Measurements from ENCODE around the gene GSTM3. TPM values are rescaled to one million over a fixed set of nuclear protein-coding genes. Genes with fewer than 3 reads are reported as not detected.
"Not testable (repeated sequence)": the region's sequence is repeated elsewhere in the genome, so short reads cannot be mapped to it uniquely, and the experiment has no call there.

Gene GSTM3
- total RNA-seq, 4 donors from 2014 or later = 61.1 to 162 (median 132) TPM

DNA sequence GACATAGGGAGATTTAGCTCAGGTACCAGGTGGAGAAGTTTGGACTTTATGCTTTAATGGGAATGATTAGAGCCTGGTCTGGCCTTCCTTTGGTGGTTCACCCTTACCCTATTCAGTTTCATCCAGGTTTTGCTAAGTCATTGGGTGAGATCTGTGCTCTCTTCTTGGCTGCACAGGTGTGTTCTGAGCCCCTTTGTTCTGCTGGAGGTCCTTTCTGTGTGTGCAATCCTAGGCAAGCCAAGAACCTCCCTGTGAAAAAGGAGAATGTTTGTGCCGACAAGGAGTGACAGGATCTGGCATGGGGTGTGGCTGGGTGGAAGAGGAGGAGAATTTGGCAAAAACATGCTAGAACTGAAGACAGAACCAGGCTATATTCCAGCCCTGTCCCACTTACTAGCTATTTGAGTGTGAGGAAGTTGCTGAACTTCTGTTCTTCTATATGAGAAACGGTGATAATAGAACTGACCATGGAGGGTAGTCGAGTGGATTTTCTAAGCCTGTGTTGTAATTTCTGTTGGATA lies 24.2 kb downstream of the GSTM3 start:
- no peak for DNase-seq
- intact Hi-C loops (cut with DNase I) = no loop called here
- Histone ChIP-seq H3K27me3 (no peaks in the 10 kb centered on the region), H3K4me1 (peaks cover 0 to 3% of the 10 kb centered on the region in 2 donors), H3K36me3 (no peaks in the 10 kb centered on the region), H3K4me3 (replicated peaks in 1 of 3) (no peak overlapping the region), H3K27ac (no peak overlapping the region), H3K9me3 (no peaks in the 10 kb centered on the region)
- TF ChIP-seq, protein P1, sequence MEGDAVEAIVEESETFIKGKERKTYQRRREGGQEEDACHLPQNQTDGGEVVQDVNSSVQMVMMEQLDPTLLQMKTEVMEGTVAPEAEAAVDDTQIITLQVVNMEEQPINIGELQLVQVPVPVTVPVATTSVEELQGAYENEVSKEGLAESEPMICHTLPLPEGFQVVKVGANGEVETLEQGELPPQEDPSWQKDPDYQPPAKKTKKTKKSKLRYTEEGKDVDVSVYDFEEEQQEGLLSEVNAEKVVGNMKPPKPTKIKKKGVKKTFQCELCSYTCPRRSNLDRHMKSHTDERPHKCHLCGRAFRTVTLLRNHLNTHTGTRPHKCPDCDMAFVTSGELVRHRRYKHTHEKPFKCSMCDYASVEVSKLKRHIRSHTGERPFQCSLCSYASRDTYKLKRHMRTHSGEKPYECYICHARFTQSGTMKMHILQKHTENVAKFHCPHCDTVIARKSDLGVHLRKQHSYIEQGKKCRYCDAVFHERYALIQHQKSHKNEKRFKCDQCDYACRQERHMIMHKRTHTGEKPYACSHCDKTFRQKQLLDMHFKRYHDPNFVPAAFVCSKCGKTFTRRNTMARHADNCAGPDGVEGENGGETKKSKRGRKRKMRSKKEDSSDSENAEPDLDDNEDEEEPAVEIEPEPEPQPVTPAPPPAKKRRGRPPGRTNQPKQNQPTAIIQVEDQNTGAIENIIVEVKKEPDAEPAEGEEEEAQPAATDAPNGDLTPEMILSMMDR (IDR thresholded peaks at IDR 0.05) = no peak
- TF ChIP-seq POLR2A (IDR thresholded peaks at IDR 0.05) = no peak
- WGBS, 2 donors = 77 to 83% methylated on average over 3 of the region's 3 CpGs

DNA sequence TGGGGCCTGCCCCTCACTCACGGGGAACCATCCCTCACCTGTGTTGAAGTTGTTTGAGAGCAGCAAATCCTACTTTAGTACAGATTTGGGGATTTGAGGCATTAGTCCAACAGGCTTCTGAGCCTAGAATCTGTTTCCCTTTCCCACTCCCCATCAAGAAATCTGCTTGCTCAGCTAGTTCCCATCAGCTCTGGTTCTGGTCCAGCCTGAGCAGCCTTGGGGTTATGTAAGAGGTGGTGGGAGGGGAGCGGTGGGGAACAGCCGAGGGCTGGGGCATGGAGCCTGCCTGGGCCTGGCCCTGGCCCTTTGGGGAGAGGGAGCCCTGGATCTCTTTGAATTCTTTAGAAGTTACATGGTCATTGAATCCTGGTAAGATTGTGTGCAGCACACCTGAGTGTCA lies 24.7 kb downstream of the GSTM3 start:
- no peaks in the 10 kb centered on the region for H3K36me3 ChIP-seq
- H3K4me1 ChIP-seq = peaks cover 0 to 3% of the 10 kb centered on the region in 2 donors
- intact Hi-C loops (cut with DNase I) = no loop called here
- H3K27ac ChIP-seq = no peak overlapping the region
- H3K4me3 ChIP-seq (replicated peaks in 1 of 3) = no peak overlapping the region
- TF ChIP-seq, protein P1 (IDR thresholded peaks at IDR 0.05) = no peak
- no peak for TF ChIP-seq POLR2A (IDR thresholded peaks at IDR 0.05)
- DNase-seq = no peak
- no peaks in the 10 kb centered on the region for H3K9me3 ChIP-seq
- no peaks in the 10 kb centered on the region for H3K27me3 ChIP-seq
- 90 to 97% methylated on average over 3 of the region's 3 CpGs for WGBS, 2 donors

GRCh38 chr1:109714661-109715372 lies 26.0 kb downstream of the GSTM3 start:
- Histone ChIP-seq H3K4me1 (peaks cover 0 to 3% of the 10 kb centered on the region in 2 donors), H3K4me3 (replicated peaks in 1 of 3) (no peak overlapping the region), H3K36me3 (no peaks in the 10 kb centered on the region), H3K9me3 (no peaks in the 10 kb centered on the region), H3K27ac (no peak overlapping the region), H3K27me3 (no peaks in the 10 kb centered on the region)
- DNase-seq = no peak
- no peak for TF ChIP-seq POLR2A (IDR thresholded peaks at IDR 0.05)
- TF ChIP-seq, protein P1 (IDR thresholded peaks at IDR 0.05) = no peak
- intact Hi-C loops (cut with DNase I) = no loop called here
- 89 to 97% methylated on average over 12 of the region's 12 CpGs for WGBS, 2 donors

DNA sequence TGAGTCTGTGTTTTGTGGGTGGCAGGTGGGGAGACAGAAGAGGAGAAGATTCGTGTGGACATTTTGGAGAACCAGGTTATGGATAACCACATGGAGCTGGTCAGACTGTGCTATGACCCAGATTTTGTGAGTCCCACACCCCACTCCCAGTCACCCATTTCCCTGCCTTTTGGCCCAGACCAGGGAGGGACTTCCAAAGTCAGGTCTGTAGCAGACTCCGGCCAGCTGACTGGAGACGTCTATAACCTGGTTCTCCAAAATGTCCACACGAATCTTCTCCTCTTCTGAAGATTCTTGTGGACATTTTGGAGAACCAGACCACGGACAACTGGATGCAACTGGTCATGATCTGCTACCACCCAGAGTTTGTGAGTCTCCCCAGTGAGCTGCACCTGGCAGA lies 27.2 kb downstream of the GSTM3 start:
- H3K27me3 ChIP-seq = no peaks in the 10 kb centered on the region
- no peak for TF ChIP-seq POLR2A (IDR thresholded peaks at IDR 0.05)
- TF ChIP-seq, protein P1 (IDR thresholded peaks at IDR 0.05) = no peak
- no peaks in the 10 kb centered on the region for H3K36me3 ChIP-seq
- intact Hi-C loops (cut with DNase I) = no loop called here
- no peak overlapping the region for H3K4me3 ChIP-seq (replicated peaks in 1 of 3)
- H3K9me3 ChIP-seq = no peaks in the 10 kb centered on the region
- peaks cover 0 to 3% of the 10 kb centered on the region in 2 donors for H3K4me1 ChIP-seq
- H3K27ac ChIP-seq = no peak overlapping the region
- no peak for DNase-seq
- WGBS, 2 donors = 95 to 96% methylated on average over 5 of the region's 5 CpGs

GRCh38 chr1:109712321-109712864 lies 28.4 kb downstream of the GSTM3 start:
- peaks cover 0 to 3% of the 10 kb centered on the region in 2 donors for H3K4me1 ChIP-seq
- no peaks in the 10 kb centered on the region for H3K9me3 ChIP-seq
- no peak for DNase-seq
- WGBS, 2 donors = 54% methylated on average over 6 to 16 of the region's 22 CpGs
- intact Hi-C loops (cut with DNase I) = no loop called here
- H3K4me3 ChIP-seq (replicated peaks in 1 of 3) = peak overlapping the region in 1 of 3 donors; percentile 12
- H3K36me3 ChIP-seq = no peaks in the 10 kb centered on the region
- TF ChIP-seq, protein P1 (IDR thresholded peaks at IDR 0.05) = no peak
- no peak for TF ChIP-seq POLR2A (IDR thresholded peaks at IDR 0.05)
- H3K27ac ChIP-seq = no peak overlapping the region
- no peaks in the 10 kb centered on the region for H3K27me3 ChIP-seq

DNA sequence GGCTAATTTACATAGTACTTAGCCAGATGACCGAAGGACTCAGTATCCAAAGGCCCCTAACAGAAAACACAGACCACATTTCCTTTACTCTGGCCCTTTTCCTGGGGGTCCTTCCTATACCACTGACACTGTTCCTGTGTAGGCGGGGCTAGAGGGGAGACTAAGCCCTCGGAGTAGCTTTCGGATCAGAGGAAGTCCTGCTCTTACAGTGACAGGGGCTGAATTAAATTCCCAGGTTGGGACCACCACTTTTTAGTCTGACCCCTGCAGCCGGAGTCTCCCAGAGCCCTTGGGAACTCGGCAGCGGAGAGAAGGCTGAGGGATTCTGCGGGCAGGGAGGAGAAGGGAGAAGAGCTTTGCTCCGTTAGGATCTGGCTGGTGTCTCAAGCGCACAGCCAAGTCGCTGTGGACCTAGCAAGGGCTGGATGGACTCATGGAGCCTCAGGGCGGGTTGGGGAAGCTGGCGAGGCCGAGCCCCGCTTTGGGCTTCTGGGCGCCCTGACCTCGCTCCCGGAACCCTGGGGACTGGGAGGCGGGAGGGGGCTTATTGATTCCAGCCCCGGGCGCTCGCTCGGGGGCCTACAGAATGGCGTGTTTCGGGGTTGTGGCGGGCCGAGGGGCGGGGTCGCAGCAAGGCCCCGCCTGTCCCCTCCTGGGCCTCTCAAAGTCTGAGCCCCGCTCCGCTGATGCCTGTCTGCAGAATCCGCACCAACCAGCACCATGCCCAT lies 29.1 kb downstream of the GSTM3 start, which contains the start of gene GSTM5:
TSS of gene GSTM5 (plus strand) at position 659 of the 728 bp plus-strand sequence. CDS start at position 721, 62 bp downstream.
- intact Hi-C loops (cut with DNase I); DNase-seq; H3K9me3 ChIP-seq; H3K27ac ChIP-seq; H3K27me3 ChIP-seq; H3K36me3 ChIP-seq; H3K4me1 ChIP-seq: not testable (repeated sequence)
- H3K4me3 ChIP-seq (replicated peaks in 1 of 3) = peak within 1 kb of the TSS in 1 of 3 donors; percentile 12
- WGBS, 2 donors = 39 to 53% methylated on average over 8 to 19 of the region's 33 CpGs

DNA sequence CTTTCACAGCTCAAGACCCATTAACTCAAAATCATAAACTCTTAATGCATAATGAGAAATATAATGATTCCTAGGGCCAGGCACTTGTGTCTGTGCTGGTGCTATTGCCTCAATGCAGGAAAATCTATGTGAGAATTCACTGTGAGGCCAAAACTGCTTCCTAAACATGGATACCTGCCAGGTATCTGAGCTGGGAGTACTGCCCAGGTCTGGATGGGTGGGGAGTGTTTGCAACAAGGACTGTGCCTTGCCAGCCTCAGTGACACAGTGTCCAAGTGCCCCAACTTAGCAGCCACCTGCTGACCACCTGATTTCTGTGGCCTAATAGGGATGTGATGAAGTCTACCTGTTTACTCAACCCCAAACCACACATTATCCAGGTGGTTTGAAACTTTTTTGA lies 31.0 kb downstream of the GSTM3 start:
- H3K27me3 ChIP-seq; H3K9me3 ChIP-seq; H3K27ac ChIP-seq; H3K4me3 ChIP-seq (replicated peaks in 1 of 3); DNase-seq; intact Hi-C loops (cut with DNase I); H3K4me1 ChIP-seq; H3K36me3 ChIP-seq: not testable (repeated sequence)
